Tibial nerve (tissue), 3 donors: Measurements from ENCODE around the gene VWDE.

ENCODE experiments used
- POLR2A ChIP-seq, 2 donors: fragments of 450-650 bp; IDR thresholded peaks; one replicate each; pipeline ENCODE4 v1.6.1; 2017; ENCODE audit warnings: antibody characterized with exemption in 2 of 2, mild to moderate bottlenecking in 2 of 2, moderate library complexity in 2 of 2
- TF ChIP-seq, protein P1 (sequence below), 5 experiments: fragments of 200-600 bp in 3 of 5; fragments of 450-650 bp in 2 of 5; sonication (generic) in 3 of 5; IDR thresholded peaks; one replicate each; pipeline ENCODE4 v1.5.1; 2016 to 2019; ENCODE audit warnings: antibody characterized with exemption in 5 of 5, mild to moderate bottlenecking in 3 of 5, moderate library complexity in 2 of 5

DNA sequence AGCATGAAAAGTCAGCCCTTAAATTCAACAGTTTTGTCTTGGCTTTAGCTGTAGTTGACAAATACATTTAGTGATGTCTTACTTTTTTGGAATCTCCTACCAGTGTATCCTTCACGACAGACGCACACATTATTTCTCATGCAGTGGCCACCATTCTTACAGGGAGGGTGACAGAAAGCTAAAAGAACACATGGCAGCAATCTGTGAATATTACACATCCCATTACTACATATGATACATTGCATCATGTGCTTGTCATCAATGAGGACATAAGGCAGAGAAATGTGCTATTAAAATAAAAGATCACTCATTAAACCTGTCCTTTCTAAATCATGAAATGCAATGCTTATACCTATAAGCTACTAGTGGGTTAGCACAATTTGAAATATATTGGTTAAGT, 66.6 kb downstream of the VWDE start:
- TF ChIP-seq, protein P1, sequence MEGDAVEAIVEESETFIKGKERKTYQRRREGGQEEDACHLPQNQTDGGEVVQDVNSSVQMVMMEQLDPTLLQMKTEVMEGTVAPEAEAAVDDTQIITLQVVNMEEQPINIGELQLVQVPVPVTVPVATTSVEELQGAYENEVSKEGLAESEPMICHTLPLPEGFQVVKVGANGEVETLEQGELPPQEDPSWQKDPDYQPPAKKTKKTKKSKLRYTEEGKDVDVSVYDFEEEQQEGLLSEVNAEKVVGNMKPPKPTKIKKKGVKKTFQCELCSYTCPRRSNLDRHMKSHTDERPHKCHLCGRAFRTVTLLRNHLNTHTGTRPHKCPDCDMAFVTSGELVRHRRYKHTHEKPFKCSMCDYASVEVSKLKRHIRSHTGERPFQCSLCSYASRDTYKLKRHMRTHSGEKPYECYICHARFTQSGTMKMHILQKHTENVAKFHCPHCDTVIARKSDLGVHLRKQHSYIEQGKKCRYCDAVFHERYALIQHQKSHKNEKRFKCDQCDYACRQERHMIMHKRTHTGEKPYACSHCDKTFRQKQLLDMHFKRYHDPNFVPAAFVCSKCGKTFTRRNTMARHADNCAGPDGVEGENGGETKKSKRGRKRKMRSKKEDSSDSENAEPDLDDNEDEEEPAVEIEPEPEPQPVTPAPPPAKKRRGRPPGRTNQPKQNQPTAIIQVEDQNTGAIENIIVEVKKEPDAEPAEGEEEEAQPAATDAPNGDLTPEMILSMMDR (IDR thresholded peaks at IDR 0.05) = no peak
- no peak for TF ChIP-seq POLR2A (IDR thresholded peaks at IDR 0.05)
